ENCODE measurements around the gene SLC22A17. TPM values are rescaled to one million over a fixed set of nuclear protein-coding genes. Genes with fewer than 3 reads are reported as not detected.

SLC22A17 gene
- total RNA-seq, 4 donors from 2014 or later, result 4.0 to 14.2 (median 8.5) TPM

- Histone ChIP-seq H3K9me3 (no peaks in the 10 kb centered on the region), H3K4me3 (no peak overlapping the region), H3K36me3 (no peaks in the 10 kb centered on the region), H3K27me3 (peaks cover under 1% of the 10 kb centered on the region), H3K4me1 (peaks cover 7 to 27% (median 14%) of the 10 kb centered on the region in 4 donors), H3K27ac (no peak overlapping the region)
- DNase-seq, result no peak
- TF ChIP-seq CTCF (IDR thresholded peaks at IDR 0.05) (no peak), POLR2AphosphoS5 (IDR thresholded peaks at IDR 0.05) (no peak), EP300 (IDR thresholded peaks at IDR 0.05; ENCODE audit: low read depth) (no peak), POLR2A (IDR thresholded peaks at IDR 0.05) (no peak)
- intact Hi-C loops (cut with DNase I; ENCODE audit: low total_unique reads), result no loop called here
- 93 to 100% methylated on average over 2 to 7 of the region's 7 CpGs for WGBS, 2 donors (ENCODE audit: low coverage in 1 of 2)
- in situ Hi-C loops (cut with MboI; ENCODE audit: low pct_ligation_motif_present in 1 of 4, low pct_unique_long_range_greater_than_20kb in 1 of 4, low sequenced_read_pairs in 3 of 4), result loop anchor here in 3 of 4 donors (25.0 kb wide), 1 partner anchor 185 kb away; the partner anchor contains the start of genes CEBPE (in 3 of the 3) and CIROP (in 3 of the 3)
Measured at GRCh38 chr14:23297096-23297495, 55.6 kb downstream of the SLC22A17 start.

Small RNAs within 50 kb of the gene (small RNA-seq; reads per million reads assigned to genes)
- gene MIR208A, result 0 reads per million in 4 donors

Other genes starting within 250 kb of the SLC22A17 start
- gene CIROP, start 247.9 kb downstream of the SLC22A17 start, total RNA-seq, result not detected
- gene CEBPE, start 233.6 kb downstream of the SLC22A17 start, total RNA-seq, result not detected
- 10 to 100 TPM in 3 of 4 donors, 1 to 10 TPM in 1; 5.2 to 29.1 (median 14.2) TPM for gene SLC7A8, start 169.2 kb downstream of the SLC22A17 start, total RNA-seq
- gene RNF212B, start 115.0 kb downstream of the SLC22A17 start, total RNA-seq, result not detected
- gene HOMEZ, start 66.8 kb downstream of the SLC22A17 start, total RNA-seq, result 10 to 100 TPM in 2 of 4 donors, 1 to 10 TPM in 2; 1.9 to 12.9 (median 8.6) TPM
- gene PPP1R3E, start 50.0 kb downstream of the SLC22A17 start, total RNA-seq, result 10 to 100 TPM in 3 of 4 donors, 1 to 10 TPM in 1; 9.1 to 13.9 (median 11.0) TPM
- gene BCL2L2, start 46.1 kb downstream of the SLC22A17 start, total RNA-seq, result 10 to 100 TPM; 23.9 to 49.0 (median 43.0) TPM
- gene PABPN1, start 31.4 kb downstream of the SLC22A17 start, total RNA-seq, result 100 to 1,000 TPM in 1 of 4 donors, 10 to 100 TPM in 3; 50.0 to 149 (median 63.7) TPM
- gene EFS, start 12.3 kb upstream of the SLC22A17 start, total RNA-seq, result 10 to 100 TPM in 1 of 4 donors, 1 to 10 TPM in 2, under 1 TPM in 1; 0.60 to 10.5 (median 3.3) TPM
- not detected for gene IL25, start 19.9 kb upstream of the SLC22A17 start, total RNA-seq
- gene CMTM5, start 24.2 kb upstream of the SLC22A17 start, total RNA-seq, result 1 to 10 TPM in 1 of 4 donors, under 1 TPM in 1, not detected in 2; 0.64 to 1.1 TPM
- gene MYH6, start 55.4 kb upstream of the SLC22A17 start, total RNA-seq, result 1 to 10 TPM in 1 of 4 donors, under 1 TPM in 1, not detected in 2; 0.16 to 1.5 TPM
- 1 to 10 TPM in 1 of 4 donors, under 1 TPM in 1, not detected in 2; 0.64 to 2.9 TPM for gene MYH7, start 82.8 kb upstream of the SLC22A17 start, total RNA-seq
- 10 to 100 TPM in 3 of 4 donors, 1 to 10 TPM in 1; 8.8 to 31.5 (median 20.8) TPM for gene NGDN, start 116.8 kb upstream of the SLC22A17 start, total RNA-seq
- gene ZFHX2, start 198.9 kb upstream of the SLC22A17 start, total RNA-seq, result 1 to 10 TPM in 1 of 4 donors, under 1 TPM in 3; 0.20 to 1.1 (median 0.68) TPM
- gene THTPA, start 203.4 kb upstream of the SLC22A17 start, total RNA-seq, result 10 to 100 TPM in 3 of 4 donors, 1 to 10 TPM in 1; 6.8 to 34.0 (median 26.0) TPM
- gene AP1G2, start 214.9 kb upstream of the SLC22A17 start, total RNA-seq, result 100 to 1,000 TPM; 163 to 508 (median 237) TPM
- gene JPH4, start 225.9 kb upstream of the SLC22A17 start, total RNA-seq, result under 1 TPM in 2 of 4 donors, not detected in 2; 0.27 to 0.48 TPM